GM13977 (cell line): ENCODE results near the gene IL3.

Experiments
- DNase-seq: peaks from one replicate; pipeline ENCODE4 v3.0.0; 2012; ENCODE audit warnings: low spot score
- CTCF ChIP-seq: IDR thresholded peaks from 2 replicates; pipeline ENCODE4 v1.5.1; 2012; ENCODE audit warnings: mild to moderate bottlenecking, control low read depth; ENCODE audit not compliant: insufficient read depth; ENCODE audit errors: extremely low read depth, missing control alignments
- in situ Hi-C: fragments of 300-500 bp; cut with MboI; formaldehyde crosslinking; loops from one replicate; pipeline ENCODE4 v1.12.0; 2022; ENCODE audit warnings: low sequenced_read_pairs, low pct_unique_long_range_greater_than_20kb, mixed read lengths, inconsistent platforms; ENCODE audit not compliant: unreplicated experiment

Gene IL3

GRCh38 chr5:132013711-132014110 is 46.7 kb upstream of the IL3 start:
- in situ Hi-C loops, result no loop called here
- no peak for TF ChIP-seq CTCF
- DNase-seq, result no peak

- in situ Hi-C loops, result no loop called here
- TF ChIP-seq CTCF, result no peak
- no peak for DNase-seq
Measured at GRCh38 chr5:132016721-132017250, 43.7 kb upstream of the IL3 start.

DNA sequence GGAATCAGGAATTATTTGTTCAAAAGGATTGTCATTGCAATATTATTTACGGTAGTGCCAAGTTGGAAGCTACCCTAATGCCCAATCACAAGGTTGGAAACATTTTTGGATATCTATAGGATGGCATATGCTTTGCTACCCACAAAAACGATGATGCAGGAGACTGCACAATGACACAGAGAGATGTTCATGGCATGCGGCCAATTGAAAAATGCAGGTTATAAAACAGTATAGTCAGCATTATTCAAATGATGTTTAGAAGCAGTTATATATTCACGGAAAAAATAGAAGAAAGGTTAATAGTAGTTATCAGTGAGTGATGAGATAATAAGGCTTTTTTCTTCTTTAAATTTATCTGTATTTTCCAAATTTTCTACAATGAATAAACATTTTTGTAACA is 43.1 kb upstream of the IL3 start:
- in situ Hi-C loops, result no loop called here
- TF ChIP-seq CTCF, result no peak
- no peak for DNase-seq

- no peak for DNase-seq
- no peak for TF ChIP-seq CTCF
- in situ Hi-C loops, result no loop called here
Measured at GRCh38 chr5:132017738-132018625, 42.5 kb upstream of the IL3 start.

DNA sequence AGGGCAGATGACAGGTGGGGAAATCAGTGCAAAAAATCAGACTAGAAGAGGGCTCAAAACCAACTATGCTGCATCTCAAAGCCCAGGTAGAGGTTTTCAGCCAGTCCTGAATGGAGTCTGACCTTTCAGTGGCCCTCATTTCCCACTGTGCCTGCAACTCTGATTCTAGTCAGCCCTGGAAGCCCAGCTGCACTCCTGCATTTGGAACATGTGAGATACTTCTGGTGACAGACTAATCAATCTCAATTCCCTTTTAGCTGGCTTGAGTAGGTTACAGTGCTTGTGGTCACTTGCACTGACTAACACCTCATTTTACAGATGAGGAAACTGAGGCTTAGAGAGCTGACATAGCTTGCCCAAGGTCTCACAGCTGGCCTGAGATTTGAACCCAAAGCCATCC is 41.1 kb upstream of the IL3 start:
- in situ Hi-C loops, result no loop called here
- no peak for TF ChIP-seq CTCF
- no peak for DNase-seq

GRCh38 chr5:132019857-132020555 is 40.4 kb upstream of the IL3 start:
- no peak for TF ChIP-seq CTCF
- in situ Hi-C loops, result no loop called here

More at GRCh38 chr5:132019857-132020555, 40.4 kb upstream of the IL3 start:
- peak; percentile 83 for DNase-seq
